SJSA1 (cell line): ENCODE results near the gene PSMC5. TPM values are rescaled to one million over a fixed set of nuclear protein-coding genes. Genes with fewer than 3 reads are reported as not detected.
A peak's percentile ranks its signal among the peaks of the same experiment; 100 is the strongest.

Experiments
- DNase-seq, 2 experiments: peaks; one replicate each; pipeline ENCODE4 v3.0.0-alpha.2; 2015 to 2020; ENCODE audit warnings: low spot score in 2 of 2, low read depth in 1 of 2
- H3K27ac ChIP-seq: fragments of 250-450 bp; sonication (Bioruptor Pico); 2 replicates; pipeline ENCODE4 v1.5.1; 2020; ENCODE audit warnings: mild to moderate bottlenecking, moderate library complexity
- H3K27me3 ChIP-seq: fragments of 250-450 bp; sonication (Bioruptor Pico); replicated peaks from 2 replicates; pipeline ENCODE4 v1.5.1; 2020; ENCODE audit warnings: mild to moderate bottlenecking, moderate library complexity
- H3K36me3 ChIP-seq: fragments of 250-450 bp; sonication (Bioruptor Pico); 2 replicates; pipeline ENCODE4 v1.5.1; 2020; ENCODE audit warnings: mild to moderate bottlenecking
- H3K4me1 ChIP-seq: fragments of 250-450 bp; sonication (Bioruptor Pico); replicated peaks from 2 replicates; pipeline ENCODE4 v1.6.1; 2021; ENCODE audit warnings: mild to moderate bottlenecking
- H3K4me3 ChIP-seq: fragments of 250-450 bp; sonication (Bioruptor Pico); 2 replicates; pipeline ENCODE4 v1.5.1; 2020; ENCODE audit warnings: mild to moderate bottlenecking
- H3K9me3 ChIP-seq: fragments of 250-450 bp; sonication (Bioruptor Pico); replicated peaks from 2 replicates; pipeline ENCODE4 v1.5.1; 2020; ENCODE audit warnings: mild to moderate bottlenecking
- total RNA-seq: library from RNA; depleted of rRNA; stranded (reverse); fragments of >200 nt; shearing (Covaris generic); gene quantifications from 2 replicates; pipeline ENCODE4 v1.2.3, GENCODE V29; 2014

PSMC5 gene
- total RNA-seq, 1 experiment from 2014 or later, result 63.7 TPM

DNA sequence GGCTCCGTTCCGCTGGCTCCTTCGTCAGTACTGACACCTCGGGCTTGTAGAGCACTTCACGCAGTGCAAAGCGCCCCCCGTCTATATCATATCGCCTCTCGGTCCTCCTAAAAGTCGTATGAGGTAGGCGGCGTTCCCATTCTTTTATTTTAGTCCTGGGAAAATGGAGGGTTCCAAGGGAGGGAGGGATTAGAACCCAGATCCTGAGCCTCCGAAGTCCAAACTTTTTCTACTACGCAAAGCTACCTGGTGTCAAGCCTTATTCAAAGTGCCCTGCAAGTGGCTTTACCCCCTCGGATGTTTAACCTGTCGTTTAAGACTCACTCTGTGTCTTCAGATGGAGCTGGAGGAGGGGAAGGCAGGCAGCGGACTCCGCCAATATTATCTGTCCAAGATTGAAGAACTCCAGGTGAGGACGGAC is 580 bp downstream of the PSMC5 start:
- DNase-seq, result no peak
- H3K9me3 ChIP-seq, result no peaks in the 10 kb centered on the region
- peaks cover 94% of the 10 kb centered on the region for H3K36me3 ChIP-seq
- peaks cover 17% of the 10 kb centered on the region for H3K4me1 ChIP-seq
- H3K4me3 ChIP-seq, result peak overlapping the region; percentile 84
- H3K27me3 ChIP-seq, result no peaks in the 10 kb centered on the region
- H3K27ac ChIP-seq, result peak overlapping the region; percentile 96

DNA sequence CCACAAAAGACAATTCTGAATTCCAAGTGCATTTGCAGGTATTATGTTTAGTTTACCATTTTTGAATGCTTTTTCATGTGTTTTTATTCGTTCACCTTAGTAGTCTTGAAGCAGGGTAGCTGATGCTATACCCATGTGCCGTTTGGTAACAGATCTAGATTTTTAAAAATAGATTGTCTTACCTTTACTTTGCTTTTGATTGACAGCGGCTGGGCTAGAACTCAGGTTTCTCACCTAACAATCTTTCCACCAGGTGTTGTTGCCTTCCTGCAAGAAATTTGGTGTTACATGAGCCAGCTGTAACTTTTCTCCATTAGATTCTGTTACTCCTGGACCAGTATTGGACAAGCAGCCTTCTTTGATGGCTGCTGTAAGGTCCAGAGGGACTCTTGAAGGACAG is 1.7 kb downstream of the PSMC5 start:
- Histone ChIP-seq H3K36me3 (peaks cover 94% of the 10 kb centered on the region), H3K27me3 (no peaks in the 10 kb centered on the region), H3K27ac (no peak overlapping the region), H3K9me3 (no peaks in the 10 kb centered on the region), H3K4me1 (peaks cover 17% of the 10 kb centered on the region), H3K4me3 (peak overlapping the region; percentile 84)
- DNase-seq, result no peak

DNA sequence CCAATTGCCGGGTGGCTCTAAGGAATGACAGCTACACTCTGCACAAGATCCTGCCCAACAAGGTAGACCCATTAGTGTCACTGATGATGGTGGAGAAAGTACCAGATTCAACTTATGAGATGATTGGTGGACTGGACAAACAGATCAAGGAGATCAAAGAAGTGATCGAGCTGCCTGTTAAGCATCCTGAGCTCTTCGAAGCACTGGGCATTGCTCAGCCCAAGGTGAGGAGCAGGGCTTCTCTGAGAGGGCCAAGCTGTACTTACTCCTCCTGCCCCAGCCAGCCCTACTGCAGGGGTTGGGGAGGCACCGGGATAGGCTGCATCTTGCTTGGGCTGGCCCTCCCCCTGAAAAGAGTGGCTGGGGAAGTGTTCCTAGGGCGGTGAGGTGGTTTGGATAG is 3.0 kb downstream of the PSMC5 start:
- peak in 1 of 2 experiments; percentile 28 for DNase-seq
- H3K9me3 ChIP-seq, result no peaks in the 10 kb centered on the region
- H3K4me3 ChIP-seq, result no peak overlapping the region
- no peaks in the 10 kb centered on the region for H3K27me3 ChIP-seq
- peaks cover 24% of the 10 kb centered on the region for H3K4me1 ChIP-seq
- no peak overlapping the region for H3K27ac ChIP-seq
- peaks cover 94% of the 10 kb centered on the region for H3K36me3 ChIP-seq

DNA sequence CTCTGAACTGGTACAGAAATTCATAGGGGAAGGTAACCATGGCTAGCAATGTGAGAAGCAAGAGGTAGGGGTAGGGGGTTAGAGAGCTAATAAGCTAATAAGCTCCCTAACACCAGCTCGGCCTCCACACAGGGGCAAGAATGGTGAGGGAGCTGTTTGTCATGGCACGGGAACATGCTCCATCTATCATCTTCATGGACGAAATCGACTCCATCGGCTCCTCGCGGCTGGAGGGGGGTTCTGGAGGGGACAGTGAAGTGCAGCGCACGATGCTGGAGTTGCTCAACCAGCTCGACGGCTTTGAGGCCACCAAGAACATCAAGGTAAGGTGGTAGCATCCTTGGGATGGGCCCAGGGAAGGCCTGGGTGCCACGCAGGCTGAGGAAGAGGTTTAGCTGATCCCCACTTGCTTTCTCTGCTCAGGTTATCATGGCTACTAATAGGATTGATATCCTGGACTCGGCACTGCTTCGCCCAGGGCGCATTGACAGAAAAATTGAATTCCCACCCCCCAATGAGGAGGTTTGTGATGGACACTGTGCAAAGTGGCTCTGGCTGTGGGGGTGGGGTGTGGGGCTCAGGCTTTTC is 3.8 kb downstream of the PSMC5 start:
- peaks cover 94% of the 10 kb centered on the region for H3K36me3 ChIP-seq
- peak in 1 of 2 experiments; percentile 44 for DNase-seq
- peaks cover 19% of the 10 kb centered on the region for H3K4me1 ChIP-seq

DNA sequence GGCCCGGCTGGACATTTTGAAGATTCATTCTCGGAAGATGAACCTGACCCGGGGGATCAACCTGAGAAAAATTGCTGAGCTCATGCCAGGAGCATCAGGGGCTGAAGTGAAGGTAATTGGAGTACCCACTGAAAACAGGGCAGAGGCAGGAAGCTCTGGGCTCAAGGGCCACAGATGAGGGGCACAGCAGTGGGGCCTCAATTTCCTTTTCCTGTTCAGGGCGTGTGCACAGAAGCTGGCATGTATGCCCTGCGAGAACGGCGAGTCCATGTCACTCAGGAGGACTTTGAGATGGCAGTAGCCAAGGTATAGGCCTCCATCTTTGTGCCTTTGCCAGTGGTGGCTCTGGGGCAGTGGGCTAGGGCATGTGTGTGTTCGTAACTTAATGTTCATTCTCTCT is 4.3 kb downstream of the PSMC5 start:
- Histone ChIP-seq H3K4me1 (peaks cover 17% of the 10 kb centered on the region), H3K9me3 (no peaks in the 10 kb centered on the region), H3K36me3 (peaks cover 92% of the 10 kb centered on the region), H3K4me3 (no peak overlapping the region), H3K27ac (no peak overlapping the region), H3K27me3 (no peaks in the 10 kb centered on the region)
- DNase-seq, result peak in 1 of 2 experiments; percentile 30

More for the DNA sequence above, 3.8 kb downstream of the PSMC5 start:
- H3K27ac ChIP-seq, result no peak overlapping the region
- no peaks in the 10 kb centered on the region for H3K9me3 ChIP-seq
- no peak overlapping the region for H3K4me3 ChIP-seq
- no peaks in the 10 kb centered on the region for H3K27me3 ChIP-seq

DNA sequence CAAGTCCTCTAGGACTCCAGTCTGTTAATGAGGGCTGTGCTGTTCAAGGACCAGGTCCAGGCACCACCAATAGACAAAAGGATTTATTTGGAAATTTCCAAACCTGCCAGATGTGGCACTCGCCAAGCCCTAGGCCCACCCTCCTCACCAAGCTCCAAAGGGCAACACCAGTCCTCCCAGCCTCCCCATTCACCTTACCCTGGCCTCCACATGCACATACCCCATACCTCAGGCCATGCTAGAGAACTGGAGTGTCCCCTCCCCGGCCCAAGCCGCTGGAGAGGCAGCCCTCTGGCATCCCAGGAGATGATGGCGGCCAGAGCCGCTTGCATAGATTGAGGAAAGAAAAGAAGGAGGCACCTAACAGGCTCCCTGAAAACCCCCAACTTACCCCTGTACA is 4.8 kb downstream of the PSMC5 start:
- H3K27ac ChIP-seq, result no peak overlapping the region
- DNase-seq, result peak in 1 of 2 experiments; percentile 40
- peaks cover 17% of the 10 kb centered on the region for H3K4me1 ChIP-seq
- no peaks in the 10 kb centered on the region for H3K9me3 ChIP-seq
- no peaks in the 10 kb centered on the region for H3K27me3 ChIP-seq
- no peak overlapping the region for H3K4me3 ChIP-seq
- H3K36me3 ChIP-seq, result peaks cover 95% of the 10 kb centered on the region

DNA sequence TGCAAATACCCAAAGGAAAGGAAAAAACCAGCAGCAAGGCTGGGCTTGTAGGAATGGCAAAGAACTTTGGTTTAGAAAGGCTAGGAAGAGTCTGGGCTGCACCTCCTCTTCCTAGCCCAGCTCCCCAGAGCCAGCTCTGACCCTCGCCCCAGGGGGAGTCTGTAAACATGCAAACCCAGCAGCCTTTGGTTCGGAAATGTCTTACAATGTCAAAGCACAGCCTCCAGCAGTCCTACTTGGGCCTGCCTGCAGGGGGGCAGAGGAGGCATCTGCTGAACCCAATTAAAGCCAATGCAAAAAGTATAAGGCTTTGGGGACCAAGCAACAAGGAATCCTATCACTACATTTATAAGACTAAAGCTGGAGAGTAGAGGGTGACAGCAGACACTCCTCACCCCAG is 5.2 kb downstream of the PSMC5 start:
- DNase-seq, result no peak
- H3K27ac ChIP-seq, result no peak overlapping the region
- peaks cover 97% of the 10 kb centered on the region for H3K36me3 ChIP-seq
- H3K4me3 ChIP-seq, result no peak overlapping the region
- peaks cover 17% of the 10 kb centered on the region for H3K4me1 ChIP-seq
- no peaks in the 10 kb centered on the region for H3K27me3 ChIP-seq
- no peaks in the 10 kb centered on the region for H3K9me3 ChIP-seq

DNA sequence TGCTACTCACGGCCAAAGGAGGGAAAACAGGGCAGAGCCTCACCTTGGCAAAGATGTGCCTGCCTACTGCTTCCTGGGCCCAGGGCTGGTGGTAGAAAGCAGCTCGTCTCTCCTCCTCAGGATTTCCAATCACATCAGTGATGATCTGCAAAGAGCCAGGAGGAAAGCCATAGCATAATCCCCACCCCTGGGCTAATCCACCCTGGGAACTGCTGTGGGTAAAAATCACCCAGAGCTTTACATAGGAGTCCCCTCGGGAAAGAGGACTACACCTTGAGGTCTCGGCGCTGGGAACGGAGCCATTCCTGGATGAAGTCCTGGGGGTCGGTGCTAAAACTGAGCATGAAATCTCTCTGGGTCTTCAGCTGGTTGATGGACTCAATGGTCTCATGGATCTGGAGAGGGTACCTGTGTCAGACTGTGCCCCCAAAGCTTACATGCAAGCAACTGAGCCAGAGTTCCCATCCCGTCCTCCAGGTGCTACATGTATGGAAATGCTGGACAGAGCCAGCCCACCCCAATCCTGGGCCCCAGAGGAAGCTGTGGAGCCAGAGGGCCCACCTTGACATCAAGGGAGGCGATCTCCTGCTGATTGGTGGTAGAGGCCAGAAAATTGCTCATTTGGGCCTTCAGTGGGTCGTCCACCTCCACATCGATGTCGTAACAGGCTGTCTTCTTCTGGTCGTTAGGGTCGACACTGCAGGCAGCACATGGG is 6.0 kb downstream of the PSMC5 start:
- Histone ChIP-seq H3K4me3 (no peak overlapping the region), H3K4me1 (peaks cover 16% of the 10 kb centered on the region), H3K9me3 (no peaks in the 10 kb centered on the region), H3K27me3 (no peaks in the 10 kb centered on the region), H3K27ac (no peak overlapping the region), H3K36me3 (peaks cover 93% of the 10 kb centered on the region)
- peak in 1 of 2 experiments; percentile 43 for DNase-seq

DNA sequence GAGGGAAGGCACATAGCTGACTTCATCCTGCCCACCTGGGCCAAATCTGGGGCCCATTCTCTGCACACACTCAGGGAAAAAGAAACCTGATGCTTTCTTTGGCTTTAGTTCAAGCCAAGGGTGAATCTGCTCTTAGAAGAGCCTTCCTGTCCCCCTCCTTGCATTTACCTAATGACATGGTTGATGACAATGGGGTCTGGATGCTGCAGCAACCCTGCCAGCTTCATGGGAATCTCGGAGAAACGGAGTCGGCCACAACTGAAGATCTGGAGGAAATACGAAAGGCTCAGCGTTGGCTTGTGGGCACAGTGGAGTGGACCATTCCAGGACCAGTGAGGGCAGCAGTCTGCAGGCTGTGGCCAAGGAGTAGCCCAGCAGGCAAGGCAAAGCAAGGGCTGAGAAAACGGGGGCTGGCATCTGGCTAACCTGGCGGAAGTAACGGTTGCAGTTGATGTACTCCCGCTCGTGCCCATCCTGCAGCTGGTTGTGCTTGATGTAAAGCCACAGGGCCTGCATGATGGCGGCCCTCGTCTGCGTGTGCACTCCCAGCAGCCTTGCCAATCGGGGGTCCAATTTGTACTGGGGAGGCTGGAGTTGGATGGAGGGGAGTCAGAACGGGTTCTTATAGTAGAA is 6.6 kb downstream of the PSMC5 start:
- DNase-seq, result peak in 1 of 2 experiments; percentile 41
- Histone ChIP-seq H3K4me3 (no peak overlapping the region), H3K36me3 (peaks cover 87% of the 10 kb centered on the region), H3K27me3 (no peaks in the 10 kb centered on the region), H3K9me3 (no peaks in the 10 kb centered on the region), H3K4me1 (peaks cover 9% of the 10 kb centered on the region), H3K27ac (no peak overlapping the region)

DNA sequence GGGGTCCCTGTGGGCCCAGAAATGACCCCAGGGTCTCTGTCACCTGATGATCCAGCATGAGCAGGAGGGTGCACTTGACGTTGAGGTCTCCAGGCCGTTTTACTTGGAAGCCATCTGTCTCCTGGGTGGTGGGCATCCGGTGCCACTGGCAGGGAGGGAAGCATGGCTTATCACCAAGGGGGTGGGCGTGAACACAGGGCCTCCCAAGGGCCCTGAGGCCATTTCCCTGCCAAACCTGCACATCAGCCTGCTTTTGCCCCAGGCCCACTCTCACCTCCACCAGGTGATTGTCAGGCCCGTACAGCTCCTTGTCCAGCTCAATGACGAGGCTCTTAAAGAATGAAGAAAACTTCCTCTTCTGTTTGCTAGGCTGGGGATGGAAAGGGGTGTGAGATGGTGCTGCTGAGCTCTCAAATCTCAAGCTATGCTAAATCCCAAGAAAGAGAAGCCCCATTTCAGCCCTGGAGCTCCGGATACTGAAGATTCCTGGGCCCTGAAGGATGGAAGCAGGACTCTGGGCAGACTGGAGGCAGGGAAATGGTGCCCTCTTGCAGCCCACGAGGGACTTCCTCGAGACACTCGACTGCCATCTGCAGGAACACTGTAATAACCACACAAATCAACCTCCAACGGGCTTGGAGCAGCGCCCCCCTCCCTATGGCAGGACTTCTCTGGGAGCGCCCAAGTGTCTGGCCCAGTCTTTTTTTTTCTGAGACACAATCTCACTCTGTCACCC is 7.4 kb downstream of the PSMC5 start:
- no peaks in the 10 kb centered on the region for H3K27me3 ChIP-seq
- peaks cover 8% of the 10 kb centered on the region; the same call in 1 of the 2 replicates for H3K4me1 ChIP-seq
- H3K27ac ChIP-seq, result no peak overlapping the region
- peak; percentile 88 to 91 for DNase-seq
- H3K9me3 ChIP-seq, result no peaks in the 10 kb centered on the region
- H3K4me3 ChIP-seq, result no peak overlapping the region
- H3K36me3 ChIP-seq, result peaks cover 79% of the 10 kb centered on the region

DNA sequence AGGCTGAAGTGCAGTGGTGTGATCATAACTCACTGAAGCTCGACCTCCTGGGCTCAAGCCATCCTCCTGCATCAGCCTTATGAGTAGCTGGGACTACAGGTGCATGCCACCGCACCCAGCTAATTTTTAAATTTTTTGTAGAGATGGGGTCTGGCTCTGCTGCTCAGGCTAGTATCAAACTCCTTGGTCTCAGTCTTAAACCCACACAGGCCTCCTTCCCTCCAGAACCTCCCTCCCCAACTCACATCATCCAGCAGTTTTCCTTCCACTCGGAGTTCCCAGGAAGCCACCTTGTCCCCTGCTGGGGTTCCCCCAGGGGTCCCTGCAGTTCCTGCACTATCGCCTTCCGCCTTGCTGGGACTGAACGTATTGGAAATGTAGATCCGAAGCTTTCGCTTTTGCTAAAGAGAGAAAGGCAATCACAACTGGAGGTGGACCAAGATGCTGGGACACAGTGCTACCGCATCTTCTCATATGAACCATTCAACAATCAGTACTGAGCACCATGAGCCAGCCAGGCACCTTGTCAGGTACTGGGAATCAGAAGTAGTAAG is 8.0 kb downstream of the PSMC5 start:
- DNase-seq, result peak in 1 of 2 experiments; percentile 43
- H3K4me1 ChIP-seq, result peaks cover 8% of the 10 kb centered on the region; the same call in 1 of the 2 replicates
- H3K27ac ChIP-seq, result no peak overlapping the region
- no peaks in the 10 kb centered on the region for H3K27me3 ChIP-seq
- no peaks in the 10 kb centered on the region for H3K9me3 ChIP-seq
- no peak overlapping the region for H3K4me3 ChIP-seq
- peaks cover 73% of the 10 kb centered on the region for H3K36me3 ChIP-seq

DNA sequence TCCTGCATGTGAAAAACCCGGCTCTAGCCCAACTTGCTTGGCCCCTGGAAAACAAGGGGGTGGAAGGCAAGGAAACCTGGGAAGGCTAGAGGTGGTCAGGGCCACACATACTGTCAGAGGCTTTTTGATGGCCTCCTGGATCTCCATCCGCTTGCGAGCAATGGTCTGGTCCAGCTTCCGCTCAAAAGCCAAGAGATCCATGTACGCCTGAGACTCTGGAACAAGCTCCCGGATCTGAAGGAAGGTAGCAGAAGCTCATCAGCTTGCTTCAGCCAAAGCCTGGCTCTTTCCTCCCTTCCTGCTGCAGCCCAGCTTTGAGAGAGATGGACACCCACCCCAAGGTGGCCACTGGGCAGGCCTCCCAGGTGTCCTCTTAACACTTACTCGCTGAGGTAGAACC is 9.6 kb downstream of the PSMC5 start:
- Histone ChIP-seq H3K27ac (no peak overlapping the region), H3K9me3 (no peaks in the 10 kb centered on the region), H3K36me3 (peaks cover 57% of the 10 kb centered on the region), H3K4me3 (no peak overlapping the region), H3K4me1 (peaks cover 21% of the 10 kb centered on the region), H3K27me3 (no peaks in the 10 kb centered on the region)
- no peak for DNase-seq

DNA sequence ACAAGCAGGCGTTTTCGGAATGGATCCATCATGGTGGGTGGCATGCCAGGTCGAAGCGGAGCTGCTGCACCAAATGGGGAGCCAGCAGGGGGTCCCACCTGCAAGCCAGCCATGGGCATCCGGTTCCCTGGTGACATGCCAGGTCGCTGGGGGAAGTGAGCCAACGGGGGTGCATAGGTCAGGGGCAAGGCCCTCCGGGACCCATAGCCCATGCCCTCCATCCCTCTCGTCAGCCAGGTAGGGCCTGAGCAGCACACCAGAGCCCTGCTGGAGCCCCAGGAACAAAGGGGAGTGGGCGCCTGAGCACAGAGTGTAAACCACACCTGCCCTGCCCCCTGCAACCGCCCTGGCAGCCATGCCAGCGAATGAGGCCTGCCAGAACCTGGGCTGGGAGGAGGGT is 10.2 kb downstream of the PSMC5 start:
- no peak overlapping the region for H3K4me3 ChIP-seq
- H3K4me1 ChIP-seq, result peaks cover 21% of the 10 kb centered on the region
- H3K27ac ChIP-seq, result no peak overlapping the region
- H3K9me3 ChIP-seq, result no peaks in the 10 kb centered on the region; the same call in 1 of the 2 replicates
- no peak for DNase-seq
- no peaks in the 10 kb centered on the region for H3K27me3 ChIP-seq
- H3K36me3 ChIP-seq, result peaks cover 57% of the 10 kb centered on the region
